NCI-H82 treated with DMSO at 0.1 percent for 48 hours (cell line): ENCODE measurements around the gene CPS1.

Experiments used
- DNase-seq: peaks from one replicate; lab custom pipeline; 2025; ENCODE audit not compliant: unreplicated experiment; lab: John Stamatoyannopoulos, UW

CPS1 gene

DNA sequence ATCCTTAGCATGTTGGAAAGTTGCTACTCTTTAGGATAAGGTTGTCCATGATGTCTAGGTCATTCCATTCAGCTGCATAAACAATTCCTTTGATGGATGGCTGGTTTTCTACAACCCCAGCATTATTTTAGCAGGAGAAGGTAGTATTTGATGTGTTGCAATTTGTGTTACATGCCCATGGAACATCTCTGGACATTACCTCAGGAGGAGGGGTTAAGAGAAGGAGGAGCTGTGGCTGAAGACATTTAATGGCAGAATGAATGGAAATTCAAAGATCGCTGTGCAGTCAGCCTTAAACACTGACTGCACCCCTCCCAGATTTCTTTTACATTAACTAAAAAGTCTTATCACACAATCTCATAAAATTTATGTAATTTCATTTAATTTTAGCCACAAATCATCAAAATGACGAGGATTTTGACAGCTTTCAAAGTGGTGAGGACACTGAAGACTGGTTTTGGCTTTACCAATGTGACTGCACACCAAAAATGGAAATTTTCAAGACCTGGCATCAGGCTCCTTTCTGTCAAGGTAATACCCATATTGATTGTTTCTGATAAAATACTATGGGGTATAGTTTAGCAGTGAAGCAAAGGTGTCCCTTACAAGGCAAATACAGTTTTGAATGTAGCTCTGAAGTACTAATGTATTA, at the start of gene CPS1:
Gene CPS1, plus strand, starts transcription at position 271 of the 652 bp plus-strand sequence. Its CDS starts 135 bp downstream, at position 406.
- DNase-seq, result no peak

DNA sequence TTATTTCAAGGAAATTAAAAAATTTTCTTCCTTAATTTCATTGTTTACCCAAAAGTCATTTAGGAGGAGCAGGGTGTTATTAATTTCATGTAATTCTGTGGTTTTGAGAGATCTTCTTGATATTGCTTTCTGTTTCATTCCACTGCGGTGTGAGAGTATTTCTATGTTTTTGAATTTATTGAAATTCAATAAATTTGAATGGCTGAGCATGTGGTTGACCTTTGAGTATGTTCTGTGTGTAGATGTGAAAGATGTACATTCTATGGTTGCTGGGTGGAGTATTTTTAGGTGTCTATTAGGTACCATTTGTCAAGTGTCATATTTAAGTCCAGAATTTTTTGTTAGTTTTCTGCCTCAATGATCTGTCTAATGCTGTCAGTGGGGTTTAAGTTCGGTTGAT, 40.5 kb upstream of the CPS1 start:
- no peak for DNase-seq

DNA sequence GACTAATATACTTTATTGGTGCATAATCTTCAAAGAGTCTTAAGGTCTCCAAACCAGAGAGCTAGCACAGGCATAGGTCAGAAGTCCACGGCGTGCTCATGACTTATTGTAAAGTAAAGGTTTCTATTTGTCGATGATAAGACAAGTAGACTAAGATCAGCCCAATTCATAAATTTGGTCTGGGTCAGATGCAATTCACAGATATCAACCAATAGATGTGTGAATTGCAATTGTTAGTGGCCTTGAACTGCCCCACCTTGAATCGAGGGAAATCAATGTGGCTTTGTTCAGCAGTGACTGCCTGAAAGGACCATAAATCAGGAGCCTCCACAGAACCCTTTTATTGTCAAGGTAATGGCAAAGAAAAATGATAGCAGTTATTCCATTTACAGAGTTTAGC, 39.1 kb upstream of the CPS1 start:
- no peak for DNase-seq

DNA sequence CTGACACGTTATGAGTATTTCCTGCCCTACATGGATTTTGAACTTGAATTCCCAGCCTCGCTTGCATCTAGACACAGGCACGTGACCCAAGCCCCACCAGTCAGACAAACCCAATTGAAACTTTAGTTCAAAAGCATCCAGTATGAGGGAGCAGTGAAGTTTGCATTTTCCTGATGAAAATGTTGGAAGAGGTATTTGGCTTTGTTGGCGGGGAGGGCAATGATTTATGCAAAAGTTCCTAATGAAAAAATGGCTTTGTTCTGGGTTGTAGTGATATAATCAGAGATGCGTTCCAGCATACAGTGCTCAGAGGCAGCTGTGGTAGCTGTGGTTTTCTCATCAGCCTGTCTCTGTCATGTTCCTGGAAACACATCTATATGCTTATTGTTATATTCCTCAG, 36.8 kb upstream of the CPS1 start:
- no peak for DNase-seq

DNA sequence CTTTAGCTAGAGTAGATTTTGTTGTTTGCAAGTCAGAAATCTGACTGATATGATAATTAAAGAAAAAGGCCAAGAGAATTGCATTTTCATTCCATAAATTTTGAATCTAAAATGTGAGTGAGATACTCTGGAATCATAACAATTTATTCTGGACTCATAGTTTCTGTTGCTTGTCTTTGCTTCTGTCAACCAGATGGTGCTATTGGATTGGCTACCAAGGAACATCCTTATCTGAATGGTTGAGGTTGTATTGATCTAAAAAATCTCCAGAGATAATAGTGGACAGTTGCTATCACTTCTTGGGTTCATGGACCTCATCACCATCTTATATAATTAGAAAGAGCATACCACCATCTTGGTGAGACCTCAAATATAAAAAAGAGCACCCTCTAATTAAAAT, 34.0 kb upstream of the CPS1 start:
- DNase-seq, result no peak

DNA sequence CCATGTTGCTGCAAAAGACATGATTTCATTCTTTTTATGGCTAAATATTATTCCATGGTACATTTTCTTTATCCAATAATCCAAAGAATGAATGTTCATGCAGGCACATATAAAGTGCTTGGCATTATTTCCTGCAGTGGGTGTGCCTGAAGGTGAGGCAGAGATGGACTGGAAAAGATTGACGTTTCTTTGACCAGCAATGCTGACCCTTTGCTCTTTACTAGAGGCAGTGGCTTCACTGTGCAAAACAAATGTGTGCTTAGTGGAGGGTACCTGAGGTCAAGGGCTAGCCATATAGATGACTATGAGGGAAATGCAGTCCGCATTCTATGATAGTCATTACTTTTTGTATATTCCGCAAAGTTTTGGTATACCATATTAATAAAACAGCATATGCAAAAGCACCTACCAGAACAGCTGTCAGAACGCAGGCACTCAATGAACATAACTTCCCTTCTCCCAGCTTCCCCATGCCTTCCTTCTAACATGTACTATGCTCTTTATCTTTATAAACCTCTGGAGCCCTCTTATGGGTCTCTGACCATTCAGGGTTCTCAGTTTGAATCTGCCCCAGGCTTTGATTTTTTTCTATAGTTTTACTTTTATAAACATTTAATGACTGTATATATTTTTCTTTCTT, 32.6 kb upstream of the CPS1 start:
- no peak for DNase-seq

DNA sequence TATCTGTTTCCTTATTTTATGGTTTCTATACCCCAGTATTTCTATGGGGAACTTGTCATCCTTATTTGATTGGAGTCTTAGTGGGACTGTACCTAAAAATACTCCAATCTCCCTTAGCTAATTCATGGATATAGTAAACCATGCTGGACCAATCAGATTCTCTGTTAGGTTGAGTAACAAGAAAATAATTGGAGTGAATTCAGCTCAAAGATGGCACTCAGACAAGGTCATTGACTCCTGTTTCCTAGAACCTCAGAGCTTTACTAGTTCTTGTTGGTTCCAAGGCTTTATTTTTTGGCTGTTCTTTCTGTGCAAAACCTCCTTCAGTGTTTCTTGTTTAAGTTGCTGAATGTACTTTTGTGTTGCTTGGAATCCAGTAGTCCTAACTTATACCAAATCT, 31.9 kb upstream of the CPS1 start:
- DNase-seq, result no peak

DNA sequence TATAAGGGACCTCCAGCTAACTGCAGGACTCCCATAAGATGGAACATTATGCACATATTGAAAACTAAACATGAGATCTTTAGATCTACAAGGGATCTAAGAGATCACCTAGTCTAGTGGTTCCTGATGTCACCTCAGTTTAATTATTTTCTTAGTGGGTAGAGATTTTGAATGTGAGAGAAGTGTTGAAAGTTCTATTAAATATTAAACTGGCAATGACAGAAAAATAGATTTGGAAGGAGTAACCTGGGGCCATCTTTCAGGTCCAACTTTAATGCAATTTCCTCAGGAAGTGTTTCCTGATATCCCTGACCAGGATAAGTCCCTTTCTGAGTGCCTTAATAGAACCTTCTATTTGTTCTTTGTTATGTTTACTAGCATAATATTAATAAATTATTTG, 29.1 kb upstream of the CPS1 start:
- no peak for DNase-seq

DNA sequence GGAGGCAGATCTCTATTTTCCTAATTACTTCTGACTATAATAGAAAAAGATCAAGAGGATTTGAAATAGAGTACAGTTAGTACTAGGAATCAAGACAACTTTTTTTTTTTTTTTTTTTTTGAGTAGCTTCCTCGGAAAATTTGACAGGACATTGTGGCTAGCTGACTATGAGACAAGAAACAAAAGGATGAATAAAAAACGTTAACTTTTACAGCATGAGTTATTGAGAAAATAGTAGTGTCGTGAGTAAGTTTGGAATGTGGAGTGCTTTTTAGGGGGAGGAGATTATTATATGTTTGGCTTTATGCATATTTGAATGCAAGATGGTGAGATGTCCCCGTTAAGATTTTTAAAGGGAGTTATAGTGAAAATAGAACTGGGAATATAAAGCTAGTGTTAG, 27.7 kb upstream of the CPS1 start:
- no peak for DNase-seq

DNA sequence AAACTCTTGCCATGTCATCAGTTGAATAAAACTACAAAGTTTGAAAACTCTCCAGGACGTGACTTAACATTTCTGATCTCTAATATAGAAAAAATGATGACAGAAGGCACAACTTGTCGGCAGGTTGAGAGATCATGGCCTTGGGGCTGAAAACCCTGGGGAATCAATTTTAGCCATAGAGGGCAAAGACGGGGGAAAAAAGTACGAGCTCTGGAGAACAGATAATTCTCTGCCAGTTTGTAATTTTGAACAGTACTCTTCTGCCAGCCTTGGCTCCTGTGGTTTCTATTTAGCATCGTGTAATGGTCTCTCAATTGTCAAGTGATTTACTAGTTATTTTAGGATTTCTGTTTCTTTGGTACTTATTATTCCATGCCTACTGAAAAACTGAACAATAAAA, 25.3 kb upstream of the CPS1 start:
- DNase-seq, result no peak

DNA sequence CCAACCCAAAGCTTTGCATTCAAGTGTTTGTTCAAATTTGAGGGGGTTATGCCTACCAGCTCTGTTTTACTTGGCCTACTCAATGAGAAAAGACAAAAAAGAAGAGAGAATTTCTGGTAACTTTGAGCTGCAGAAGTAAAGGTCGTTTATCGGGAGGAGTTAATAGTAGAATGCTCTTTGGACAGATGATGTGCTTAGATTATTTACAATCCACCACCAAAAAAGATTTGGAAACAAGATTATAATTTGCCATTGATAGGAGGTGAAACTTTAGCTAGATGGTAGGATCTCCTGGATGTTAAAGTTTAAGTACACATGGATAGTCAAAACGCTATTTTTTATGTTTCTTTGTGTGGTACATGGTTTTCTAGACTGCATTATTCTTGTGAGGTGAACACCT, 24.9 kb upstream of the CPS1 start:
- no peak for DNase-seq

DNA sequence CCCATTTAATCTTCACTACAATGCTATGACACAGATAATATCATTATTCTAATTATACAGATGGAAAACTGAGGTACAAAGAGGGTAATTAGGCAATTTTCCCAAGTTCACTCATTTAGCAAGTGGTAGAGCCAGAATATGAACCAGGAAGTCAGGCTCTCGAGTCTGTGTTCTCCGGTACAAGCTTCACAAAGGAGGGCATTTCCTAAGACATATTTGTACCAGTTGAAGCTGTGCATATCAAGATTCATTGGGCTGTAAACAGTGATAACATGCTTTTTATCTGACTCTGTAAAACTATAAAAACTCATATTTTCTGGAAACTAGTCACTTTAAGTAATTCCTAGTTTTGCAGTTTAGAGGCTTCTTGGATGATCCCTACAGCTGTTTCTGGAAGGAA, 23.0 kb upstream of the CPS1 start:
- no peak for DNase-seq

DNA sequence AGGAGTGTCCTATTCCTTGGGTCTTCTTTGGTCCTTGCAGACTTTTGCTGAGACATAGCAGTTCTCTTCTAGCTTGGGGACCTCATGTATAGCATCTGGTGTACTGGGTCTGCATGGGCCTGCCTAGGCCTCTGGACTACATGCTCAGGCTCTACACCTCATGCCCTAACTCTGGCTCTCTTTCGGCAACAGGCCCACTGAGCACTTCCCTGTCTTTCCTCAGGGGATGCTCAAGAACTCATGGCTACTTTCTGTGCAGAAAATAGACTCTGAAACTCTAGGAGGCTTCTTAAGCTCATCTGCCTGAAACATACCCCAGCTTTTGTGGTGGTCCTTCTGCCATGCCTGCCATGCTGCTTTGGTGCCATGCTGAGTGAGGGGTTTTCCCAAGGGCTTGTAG, 21.5 kb upstream of the CPS1 start:
- no peak for DNase-seq

DNA sequence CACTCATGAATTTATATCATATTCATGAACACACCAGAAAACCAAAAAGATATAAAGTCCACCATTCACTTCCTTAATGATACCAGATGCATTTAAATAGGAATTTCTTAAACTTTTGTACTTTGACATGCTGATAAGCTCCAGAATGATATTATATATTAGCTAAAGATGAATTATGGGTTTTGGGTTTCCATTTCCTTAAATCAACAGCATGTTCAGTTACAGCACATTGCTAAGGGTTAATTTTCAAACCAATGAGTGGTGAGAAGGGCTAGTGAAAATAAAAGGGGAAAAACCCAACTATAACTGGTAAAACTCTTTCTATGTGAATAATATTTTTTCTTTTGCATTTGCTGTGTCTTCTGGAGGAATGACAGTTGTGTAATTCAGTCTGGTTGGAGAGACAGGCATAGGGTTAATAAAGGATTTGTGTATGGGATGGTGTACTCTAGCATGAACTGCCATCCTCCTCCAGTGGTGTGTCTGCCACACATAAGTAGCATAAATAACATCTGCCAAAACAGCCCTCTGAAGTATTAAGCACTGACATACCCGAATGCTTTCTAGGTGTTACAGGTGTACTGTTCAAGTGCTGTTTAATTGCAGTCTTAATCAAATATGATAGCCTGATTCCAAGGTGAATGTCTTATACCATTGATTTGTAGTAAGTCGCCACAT, 19.3 kb upstream of the CPS1 start:
- no peak for DNase-seq

DNA sequence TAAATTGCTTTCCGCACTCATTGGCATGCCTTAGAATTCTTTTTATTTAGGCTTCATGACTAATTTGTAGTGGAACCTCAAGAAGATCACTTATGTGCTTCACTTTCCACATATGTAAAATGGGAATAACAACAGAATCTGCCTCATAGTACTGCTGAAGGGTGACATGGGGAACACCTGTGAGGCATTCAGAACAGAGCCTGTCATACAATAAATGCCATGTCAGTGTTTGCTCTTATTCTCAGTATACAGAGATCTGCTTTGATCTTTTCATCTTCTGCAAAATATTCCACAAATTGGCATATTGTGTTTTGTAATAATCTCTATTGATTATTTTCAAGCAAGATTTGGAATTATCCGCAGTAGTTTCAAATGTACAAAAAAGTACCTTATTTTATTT, 17.4 kb upstream of the CPS1 start:
- DNase-seq, result no peak

DNA sequence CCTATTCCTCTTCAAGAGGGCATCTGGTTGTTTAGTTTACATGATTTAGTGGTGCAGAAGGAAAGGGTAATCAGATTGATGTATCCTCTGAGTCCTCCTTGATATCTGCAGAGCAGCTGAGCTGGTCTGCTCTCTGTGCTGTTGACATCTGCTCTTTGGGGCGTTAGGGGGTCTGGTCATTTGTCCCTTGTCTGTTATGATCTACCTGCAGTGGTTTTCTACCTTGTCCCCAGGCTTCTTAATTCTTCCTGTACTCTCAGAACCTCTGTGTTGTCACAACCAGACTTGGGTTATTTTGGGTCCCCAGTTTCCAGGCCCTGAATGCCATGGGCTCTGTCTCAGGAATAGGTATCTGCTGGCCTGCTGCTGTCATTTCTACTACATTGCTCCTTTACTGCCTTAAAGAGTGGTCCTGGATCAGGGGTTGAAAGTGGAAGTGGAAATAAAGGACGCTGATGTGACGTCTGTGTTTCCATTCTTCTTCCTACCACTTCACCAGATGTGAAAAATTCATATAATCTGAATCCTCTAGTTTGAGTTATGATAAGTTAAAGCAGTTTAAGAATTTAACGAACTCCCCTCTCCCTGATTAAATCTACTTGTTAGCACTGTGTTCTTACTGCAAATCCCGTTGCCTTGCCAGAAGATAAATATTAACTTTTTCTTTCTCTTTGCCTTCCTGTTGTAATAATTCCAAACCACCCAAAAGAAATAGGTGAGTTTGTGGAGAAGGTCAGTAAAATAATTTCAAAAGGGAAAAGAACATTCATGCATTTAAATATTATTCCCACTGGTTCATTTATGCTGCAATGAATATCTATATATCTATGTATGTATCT, 16.6 kb upstream of the CPS1 start:
- no peak for DNase-seq

DNA sequence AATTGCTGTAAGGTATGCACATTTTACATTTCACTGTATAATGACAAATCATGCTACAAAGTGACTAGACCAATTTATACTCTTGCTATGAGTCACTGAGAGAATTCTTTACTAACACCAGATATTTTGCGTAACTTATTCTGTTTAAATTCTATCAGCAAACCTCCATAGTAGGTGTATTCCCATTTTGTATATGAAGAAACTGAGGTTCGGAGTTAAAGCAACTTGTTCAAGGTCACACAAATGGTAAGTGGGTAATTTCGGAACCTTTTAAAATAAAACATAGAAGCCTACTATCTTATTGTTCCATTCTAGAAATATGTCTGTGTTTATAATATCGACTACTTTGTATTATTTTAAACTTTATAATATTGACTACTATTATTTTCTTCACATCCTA, 15.9 kb upstream of the CPS1 start:
- DNase-seq, result no peak

DNA sequence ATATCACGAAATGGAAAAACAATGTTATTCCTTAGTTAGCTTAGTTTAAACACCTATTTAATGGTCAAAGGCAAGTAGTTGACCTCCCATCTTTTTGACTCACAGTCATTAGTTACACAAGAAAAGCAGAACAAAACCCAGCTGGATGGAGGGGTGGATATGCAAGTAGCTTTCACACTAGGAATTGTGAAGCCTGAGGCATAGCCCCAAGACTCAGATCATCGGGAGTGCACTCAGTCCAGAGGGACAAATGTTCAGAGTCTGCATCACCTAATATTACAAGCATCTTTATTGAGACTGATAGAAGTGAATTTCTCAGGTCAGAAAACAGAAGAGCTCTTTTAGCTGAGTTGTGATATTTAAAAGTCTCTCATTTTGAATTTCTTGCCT, 15.5 kb upstream of the CPS1 start:
- DNase-seq, result no peak

DNA sequence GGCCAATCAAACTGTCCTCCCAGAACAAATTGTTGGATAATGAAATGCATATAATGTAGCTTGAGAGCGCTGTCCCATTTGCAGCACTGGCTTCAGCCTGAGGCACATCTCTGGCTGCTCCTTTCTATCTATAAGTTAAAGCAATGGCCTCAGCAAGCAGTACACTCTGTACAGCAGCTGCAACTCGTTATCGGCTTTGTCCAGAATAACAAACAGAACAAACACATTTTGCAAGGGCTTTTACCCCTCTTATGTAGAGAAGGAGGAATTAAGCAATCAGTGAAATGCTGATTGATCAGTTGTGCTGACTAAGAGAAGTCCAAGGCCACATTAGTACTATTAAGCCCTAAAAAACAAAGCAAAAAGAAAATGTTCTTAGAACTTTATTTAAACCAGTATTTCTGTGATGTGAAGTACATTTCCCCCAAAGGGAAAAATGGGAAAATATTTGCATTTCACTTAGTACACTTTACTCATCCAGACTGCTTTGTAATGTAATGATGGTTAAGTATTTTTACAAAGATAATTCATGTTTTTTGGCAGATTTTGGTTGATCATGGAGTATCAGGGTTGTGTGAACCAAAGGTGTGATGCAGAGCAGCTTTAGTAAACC, 15.0 kb upstream of the CPS1 start:
- no peak for DNase-seq

DNA sequence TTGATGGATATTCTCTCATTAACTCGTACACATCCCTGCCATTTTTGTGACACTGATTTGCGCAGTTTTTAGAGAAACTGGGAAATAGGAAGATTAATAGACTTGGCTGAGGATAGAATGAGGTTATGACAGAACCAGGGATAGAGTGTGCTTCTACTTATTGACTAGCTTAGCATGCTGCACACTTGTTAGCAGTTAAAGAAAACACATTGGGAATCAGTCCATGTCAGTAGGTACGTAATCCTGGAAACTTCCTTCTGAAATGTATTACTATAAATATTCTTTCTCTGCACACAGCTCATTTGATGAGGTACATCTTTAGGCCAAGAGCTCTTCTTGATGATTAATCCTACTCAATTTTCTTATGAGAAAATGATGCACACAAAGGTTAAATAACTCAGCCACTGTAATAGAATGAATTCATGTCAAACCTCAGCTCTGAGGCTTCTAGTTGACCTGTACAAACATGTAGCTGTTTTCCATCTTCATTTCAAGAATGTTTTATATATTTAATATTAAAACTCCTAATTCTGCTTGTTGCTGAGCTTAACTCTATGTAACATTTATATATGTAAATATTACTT, 12.3 kb upstream of the CPS1 start:
- DNase-seq, result no peak

DNA sequence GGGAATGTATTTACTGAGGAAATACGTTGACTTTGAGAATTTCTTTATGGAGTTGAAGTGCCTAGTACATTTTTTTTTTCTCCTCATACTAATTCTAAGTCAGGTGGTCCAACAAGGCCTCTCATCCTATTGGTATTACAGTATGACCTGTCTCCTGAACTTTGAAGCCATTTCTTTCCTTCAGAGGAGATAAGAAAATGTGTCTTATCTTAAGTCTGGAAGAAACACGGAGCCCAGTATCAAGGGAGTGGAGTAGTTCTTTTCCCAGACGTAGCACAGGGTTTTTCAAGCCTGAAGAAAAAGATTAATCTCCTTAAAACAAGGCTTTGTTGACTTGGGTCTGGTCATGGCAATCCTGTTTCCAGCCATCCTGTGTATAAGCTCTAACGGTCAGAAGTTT, 11.6 kb upstream of the CPS1 start:
- DNase-seq, result peak; percentile 13
